Trophoblast cell (in vitro differentiated cells and primary cell): ENCODE data around the gene CLASP1.

Source experiments
- DNase-seq, 2 donors: peaks; one replicate each; pipeline ENCODE4 v3.0.0-alpha.2; 2016
- H2AFZ ChIP-seq: 2 replicates; pipeline ENCODE4 v1.6.1; 2013; ENCODE audit warnings: low read length, moderate library complexity, mild to moderate bottlenecking; ENCODE audit not compliant: insufficient read depth, poor library complexity
- H2AK5ac ChIP-seq: 2 replicates; pipeline ENCODE4 v1.6.1; 2013; ENCODE audit warnings: mild to moderate bottlenecking, low read length
- H2BK120ac ChIP-seq: 2 replicates; pipeline ENCODE4 v1.6.1; 2013; ENCODE audit warnings: low read length, mild to moderate bottlenecking, moderate library complexity; ENCODE audit not compliant: insufficient read depth, poor library complexity
- H2BK12ac ChIP-seq: 2 replicates; pipeline ENCODE4 v1.6.1; 2013; ENCODE audit warnings: mild to moderate bottlenecking, low read length, moderate library complexity
- H2BK5ac ChIP-seq: 2 replicates; pipeline ENCODE4 v1.6.1; 2013; ENCODE audit warnings: low read length, low read depth, moderate library complexity, mild to moderate bottlenecking; ENCODE audit not compliant: poor library complexity
- H3K14ac ChIP-seq: 2 replicates; pipeline ENCODE4 v1.6.1; 2013; ENCODE audit warnings: mild to moderate bottlenecking, low read length
- H3K18ac ChIP-seq: 2 replicates; pipeline ENCODE4 v1.6.1; 2013; ENCODE audit warnings: mild to moderate bottlenecking, low read length
- H3K23ac ChIP-seq: 2 replicates; pipeline ENCODE4 v1.6.1; 2013; ENCODE audit warnings: low read length
- H3K27ac ChIP-seq: 2 replicates; pipeline ENCODE4 v1.5.1; 2013; ENCODE audit warnings: low read depth, mild to moderate bottlenecking, inconsistent platforms, low read length, moderate library complexity
- H3K27me3 ChIP-seq: 2 replicates; pipeline ENCODE4 v1.6.1; 2013; ENCODE audit warnings: inconsistent platforms, mild to moderate bottlenecking, low read length, moderate library complexity; ENCODE audit not compliant: insufficient read depth
- H3K36me3 ChIP-seq, 2 experiments: 1 replicate in 1 of 2; 2 replicates in 1 of 2; pipeline ENCODE4 v1.6.1; 2013; ENCODE audit warnings: low read length in 2 of 2, mild to moderate bottlenecking in 2 of 2, moderate library complexity in 1 of 2; ENCODE audit not compliant: insufficient read depth in 2 of 2, control insufficient read depth in 1 of 2
- H3K4ac ChIP-seq: 2 replicates; pipeline ENCODE4 v1.6.1; 2013; ENCODE audit warnings: low read depth, mild to moderate bottlenecking, low read length, moderate library complexity
- H3K4me1 ChIP-seq, 2 experiments: 1 replicate in 1 of 2; 2 replicates in 1 of 2; pipeline ENCODE4 v1.6.1; 2013; ENCODE audit warnings: low read length in 2 of 2, mild to moderate bottlenecking in 2 of 2, moderate library complexity in 1 of 2; ENCODE audit not compliant: insufficient read depth in 2 of 2, control insufficient read depth in 1 of 2
- H3K4me2 ChIP-seq: 2 replicates; pipeline ENCODE4 v1.6.1; 2013; ENCODE audit warnings: inconsistent platforms, mild to moderate bottlenecking, low read length, moderate library complexity
- H3K4me3 ChIP-seq: 2 replicates; pipeline ENCODE4 v1.5.1; 2013; ENCODE audit warnings: mild to moderate bottlenecking, low read depth, low read length, inconsistent platforms
- H3K79me1 ChIP-seq: one replicate; pipeline ENCODE4 v1.6.1; 2013; ENCODE audit warnings: low read length
- H3K79me2 ChIP-seq: 2 replicates; pipeline ENCODE4 v1.6.1; 2013; ENCODE audit warnings: low read length, mild to moderate bottlenecking; ENCODE audit not compliant: control insufficient read depth, insufficient read depth, poor library complexity
- H3K9ac ChIP-seq: 2 replicates; pipeline ENCODE4 v1.6.1; 2013; ENCODE audit warnings: mild to moderate bottlenecking, low read length
- H3K9me3 ChIP-seq: 2 replicates; pipeline ENCODE4 v1.6.1; 2013; ENCODE audit warnings: low read depth, mild to moderate bottlenecking, control low read depth, inconsistent platforms, low read length; ENCODE audit not compliant: insufficient read depth
- H4K12ac ChIP-seq: 2 replicates; pipeline ENCODE4 v1.6.1; 2013; ENCODE audit warnings: low read depth, mild to moderate bottlenecking, low read length, moderate library complexity
- H4K8ac ChIP-seq: 2 replicates; pipeline ENCODE4 v1.6.1; 2013; ENCODE audit warnings: low read depth, mild to moderate bottlenecking, low read length, moderate library complexity
- H4K91ac ChIP-seq: one replicate; pipeline ENCODE4 v1.6.1; 2013; ENCODE audit warnings: low read depth, mild to moderate bottlenecking, low read length, moderate library complexity
- WGBS: extraction: QIAGEN DNeasy Blood & Tissue Kit; methylation state at CpG from one replicate; pipeline ENCODE4 v1.1.7; 2013; ENCODE audit warnings: missing lambda C conversion rate; ENCODE audit not compliant: insufficient read length, insufficient coverage; ENCODE audit errors: extremely low coverage; 5-methylcytosine and 5-hydroxymethylcytosine counted together

CLASP1 gene

GRCh38 chr2:121429119-121429903 is 220.0 kb downstream of the CLASP1 start:
- Histone ChIP-seq H3K18ac (no peak overlapping the region), H3K4ac (no peak overlapping the region), H2AFZ (no peak overlapping the region), H3K23ac (no peak overlapping the region), H2BK12ac (no peak overlapping the region), H2BK120ac (no peak overlapping the region), H3K9me3 (no peaks in the 10 kb centered on the region), H3K4me3 (no peak overlapping the region), H2AK5ac (no peak overlapping the region), H3K36me3 (peaks cover 11 to 12% of the 10 kb centered on the region in 2 experiments), H3K79me2 (no peaks in the 10 kb centered on the region), H3K4me1 (no peaks in the 10 kb centered on the region), H4K91ac (no peak overlapping the region), H3K9ac (no peak overlapping the region), H2BK5ac (no peak overlapping the region), H3K27me3 (no peaks in the 10 kb centered on the region), H3K27ac (no peak overlapping the region), H4K8ac (no peak overlapping the region), H3K4me2 (no peak overlapping the region), H3K79me1 (no peaks in the 10 kb centered on the region), H3K14ac (no peak overlapping the region), H4K12ac (no peak overlapping the region)
- WGBS: no CpG with 5 or more reads among the region's 8 CpGs
- DNase-seq: peak; percentile 11 to 85

GRCh38 chr2:121427187-121427689 is 222.0 kb downstream of the CLASP1 start:
- Histone ChIP-seq H4K91ac (no peak overlapping the region), H3K79me1 (no peaks in the 10 kb centered on the region), H3K4ac (no peak overlapping the region), H2BK120ac (no peak overlapping the region), H3K36me3 (peaks cover 11 to 12% of the 10 kb centered on the region in 2 experiments), H2BK12ac (no peak overlapping the region), H3K4me2 (no peak overlapping the region), H3K23ac (no peak overlapping the region), H2AK5ac (no peak overlapping the region), H2BK5ac (no peak overlapping the region), H3K18ac (no peak overlapping the region), H3K4me3 (no peak overlapping the region), H3K27ac (no peak overlapping the region), H3K9me3 (no peaks in the 10 kb centered on the region), H3K27me3 (no peaks in the 10 kb centered on the region), H4K8ac (no peak overlapping the region), H4K12ac (no peak overlapping the region), H2AFZ (no peak overlapping the region), H3K9ac (no peak overlapping the region), H3K14ac (no peak overlapping the region), H3K79me2 (no peaks in the 10 kb centered on the region), H3K4me1 (no peaks in the 10 kb centered on the region)
- DNase-seq: no peak
- no CpG with 5 or more reads among the region's 2 CpGs for WGBS

- H3K27ac ChIP-seq: no peak overlapping the region
- no peaks in the 10 kb centered on the region for H3K27me3 ChIP-seq
- no peak overlapping the region for H4K91ac ChIP-seq
- no peak overlapping the region for H4K8ac ChIP-seq
- H3K79me2 ChIP-seq: no peaks in the 10 kb centered on the region
- no peak overlapping the region for H3K4ac ChIP-seq
- H3K4me1 ChIP-seq: no peaks in the 10 kb centered on the region
- H3K23ac ChIP-seq: no peak overlapping the region
- H4K12ac ChIP-seq: no peak overlapping the region
- H3K79me1 ChIP-seq: no peaks in the 10 kb centered on the region
- H3K18ac ChIP-seq: no peak overlapping the region
- H3K14ac ChIP-seq: no peak overlapping the region
- H3K4me2 ChIP-seq: no peak overlapping the region
- H3K36me3 ChIP-seq: peaks cover 9 to 10% of the 10 kb centered on the region in 2 experiments
- no peak overlapping the region for H3K4me3 ChIP-seq
- H3K9me3 ChIP-seq: no peaks in the 10 kb centered on the region
- no peak overlapping the region for H2BK5ac ChIP-seq
- no peak overlapping the region for H2AK5ac ChIP-seq
- H3K9ac ChIP-seq: no peak overlapping the region
- H2AFZ ChIP-seq: no peak overlapping the region
- no peak for DNase-seq
- WGBS: no CpG with 5 or more reads among the region's 5 CpGs
- H2BK120ac ChIP-seq: no peak overlapping the region
- no peak overlapping the region for H2BK12ac ChIP-seq
Observed at GRCh38 chr2:121420486-121420885, 228.8 kb downstream of the CLASP1 start.

- no peak overlapping the region for H2AFZ ChIP-seq
- no peak overlapping the region for H3K9ac ChIP-seq
- H3K4ac ChIP-seq: no peak overlapping the region
- peaks cover 9% of the 10 kb centered on the region in 2 experiments for H3K36me3 ChIP-seq
- H3K4me2 ChIP-seq: no peak overlapping the region
- H3K9me3 ChIP-seq: no peaks in the 10 kb centered on the region
- no peaks in the 10 kb centered on the region for H3K79me1 ChIP-seq
- H2AK5ac ChIP-seq: no peak overlapping the region
- no peak overlapping the region for H3K4me3 ChIP-seq
- no peak overlapping the region for H3K27ac ChIP-seq
- no peak for DNase-seq
- H4K12ac ChIP-seq: no peak overlapping the region
- H2BK5ac ChIP-seq: no peak overlapping the region
- no peak overlapping the region for H2BK120ac ChIP-seq
- H3K23ac ChIP-seq: no peak overlapping the region
- no CpG with 5 or more reads among the region's 3 CpGs for WGBS
- H4K91ac ChIP-seq: no peak overlapping the region
- H3K79me2 ChIP-seq: no peaks in the 10 kb centered on the region
- H4K8ac ChIP-seq: no peak overlapping the region
- no peak overlapping the region for H3K14ac ChIP-seq
- no peak overlapping the region for H3K18ac ChIP-seq
- no peaks in the 10 kb centered on the region for H3K27me3 ChIP-seq
- H2BK12ac ChIP-seq: no peak overlapping the region
- H3K4me1 ChIP-seq: no peaks in the 10 kb centered on the region
Observed at GRCh38 chr2:121419081-121419699, 230.1 kb downstream of the CLASP1 start.
